ENCODE results near the gene BCR.

DNA sequence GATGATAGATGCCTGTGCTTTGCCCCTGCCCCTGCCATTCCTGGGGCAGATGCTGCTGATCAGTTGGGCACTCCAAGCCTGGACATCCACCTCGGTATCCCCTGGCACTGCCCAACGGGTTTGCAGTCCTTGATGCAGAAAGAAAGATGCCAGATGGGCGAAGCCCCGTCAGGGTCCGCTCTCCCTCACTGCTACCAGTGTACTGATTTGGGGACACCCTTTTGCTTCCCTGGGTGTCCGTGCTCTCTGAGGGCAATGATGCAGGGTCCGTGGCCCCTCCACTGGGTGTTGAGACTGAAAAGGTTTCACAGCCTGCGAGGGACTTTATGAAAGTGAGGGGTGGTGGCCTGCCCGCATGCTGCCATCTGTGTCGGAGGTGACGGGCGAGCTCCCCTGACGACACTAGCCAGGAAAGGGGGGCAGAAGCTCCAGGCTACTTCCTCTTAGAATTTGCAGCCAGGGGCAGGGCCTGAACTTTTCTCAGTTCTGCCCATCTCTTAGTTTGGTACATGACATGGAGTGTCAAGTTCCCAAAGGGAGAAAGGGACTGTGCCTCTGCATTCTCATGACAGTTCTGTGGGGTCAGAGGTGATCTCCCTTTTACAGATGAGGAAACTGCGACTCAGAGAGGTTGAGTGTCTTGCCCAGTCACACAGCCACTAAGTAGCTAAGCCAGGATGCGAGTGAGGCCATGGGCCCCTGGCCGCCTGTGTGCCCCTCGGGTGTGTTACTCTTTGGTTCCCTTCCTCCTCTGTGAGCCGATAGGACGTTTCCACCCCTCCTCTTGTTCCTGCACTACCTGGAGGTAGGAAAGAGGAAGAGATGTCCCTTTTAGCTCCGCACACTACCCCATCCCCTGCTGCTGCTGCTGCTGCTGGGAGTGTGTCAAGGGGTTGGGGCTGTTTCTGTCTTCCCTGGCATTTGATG, 96.6 kb downstream of the BCR start:
- TF ChIP-seq POLR2A (IDR thresholded peaks at IDR 0.05; ENCODE audit: extremely low read depth, insufficient read length) (no peak), MYC (IDR thresholded peaks at IDR 0.05; ENCODE audit: low read depth, low read length) (no peak)
- TF ChIP-seq, protein P1, sequence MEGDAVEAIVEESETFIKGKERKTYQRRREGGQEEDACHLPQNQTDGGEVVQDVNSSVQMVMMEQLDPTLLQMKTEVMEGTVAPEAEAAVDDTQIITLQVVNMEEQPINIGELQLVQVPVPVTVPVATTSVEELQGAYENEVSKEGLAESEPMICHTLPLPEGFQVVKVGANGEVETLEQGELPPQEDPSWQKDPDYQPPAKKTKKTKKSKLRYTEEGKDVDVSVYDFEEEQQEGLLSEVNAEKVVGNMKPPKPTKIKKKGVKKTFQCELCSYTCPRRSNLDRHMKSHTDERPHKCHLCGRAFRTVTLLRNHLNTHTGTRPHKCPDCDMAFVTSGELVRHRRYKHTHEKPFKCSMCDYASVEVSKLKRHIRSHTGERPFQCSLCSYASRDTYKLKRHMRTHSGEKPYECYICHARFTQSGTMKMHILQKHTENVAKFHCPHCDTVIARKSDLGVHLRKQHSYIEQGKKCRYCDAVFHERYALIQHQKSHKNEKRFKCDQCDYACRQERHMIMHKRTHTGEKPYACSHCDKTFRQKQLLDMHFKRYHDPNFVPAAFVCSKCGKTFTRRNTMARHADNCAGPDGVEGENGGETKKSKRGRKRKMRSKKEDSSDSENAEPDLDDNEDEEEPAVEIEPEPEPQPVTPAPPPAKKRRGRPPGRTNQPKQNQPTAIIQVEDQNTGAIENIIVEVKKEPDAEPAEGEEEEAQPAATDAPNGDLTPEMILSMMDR (IDR thresholded peaks at IDR 0.05; ENCODE audit: low read depth, low read length) = no peak

All from NB4 (cell line).